Adrenal gland (tissue), 5 donors: ENCODE results near the gene CABP1.
A peak's percentile ranks its signal among the peaks of the same experiment; 100 is the strongest.

Experiments used
- POLR2A ChIP-seq, 2 donors: fragments of 450-650 bp; IDR thresholded peaks; one replicate each; pipeline ENCODE4 v1.6.1; 2017; ENCODE audit warnings: antibody characterized with exemption in 2 of 2, mild to moderate bottlenecking in 2 of 2, moderate library complexity in 1 of 2
- TF ChIP-seq, protein P1 (sequence below), 6 experiments: fragments of 450-650 bp in 4 of 6; fragments of 200-600 bp in 2 of 6; sonication (generic) in 1 of 6; IDR thresholded peaks; 1 replicate in 5 of 6; 2 replicates in 1 of 6; pipeline versions ENCODE4 v1.5.1 to v1.8.0; 2016 to 2021; ENCODE audit warnings: antibody characterized with exemption in 6 of 6, mild to moderate bottlenecking in 2 of 6, moderate library complexity in 1 of 6
- donor health status: DM: no; HTN: no; CAD: no.

GRCh38 chr12:120684523-120684932, 44.1 kb downstream of the CABP1 start:
- TF ChIP-seq, protein P1, sequence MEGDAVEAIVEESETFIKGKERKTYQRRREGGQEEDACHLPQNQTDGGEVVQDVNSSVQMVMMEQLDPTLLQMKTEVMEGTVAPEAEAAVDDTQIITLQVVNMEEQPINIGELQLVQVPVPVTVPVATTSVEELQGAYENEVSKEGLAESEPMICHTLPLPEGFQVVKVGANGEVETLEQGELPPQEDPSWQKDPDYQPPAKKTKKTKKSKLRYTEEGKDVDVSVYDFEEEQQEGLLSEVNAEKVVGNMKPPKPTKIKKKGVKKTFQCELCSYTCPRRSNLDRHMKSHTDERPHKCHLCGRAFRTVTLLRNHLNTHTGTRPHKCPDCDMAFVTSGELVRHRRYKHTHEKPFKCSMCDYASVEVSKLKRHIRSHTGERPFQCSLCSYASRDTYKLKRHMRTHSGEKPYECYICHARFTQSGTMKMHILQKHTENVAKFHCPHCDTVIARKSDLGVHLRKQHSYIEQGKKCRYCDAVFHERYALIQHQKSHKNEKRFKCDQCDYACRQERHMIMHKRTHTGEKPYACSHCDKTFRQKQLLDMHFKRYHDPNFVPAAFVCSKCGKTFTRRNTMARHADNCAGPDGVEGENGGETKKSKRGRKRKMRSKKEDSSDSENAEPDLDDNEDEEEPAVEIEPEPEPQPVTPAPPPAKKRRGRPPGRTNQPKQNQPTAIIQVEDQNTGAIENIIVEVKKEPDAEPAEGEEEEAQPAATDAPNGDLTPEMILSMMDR (IDR thresholded peaks at IDR 0.05), result peak in 1 of 6 experiments; percentile 1
- peak in 1 of 2 donors; percentile 57 for TF ChIP-seq POLR2A (IDR thresholded peaks at IDR 0.05)
